Left lung (tissue), 10 donors: Measurements from ENCODE around the gene SKP1. TPM values are rescaled to one million over a fixed set of nuclear protein-coding genes. Genes with fewer than 3 reads are reported as not detected.

Source experiments
- ATAC-seq: fragments of 200-7000 bp; cut with Tn5 transposase; one replicate; pipeline ENCODE4 v1.9.1; 2020; ENCODE audit warnings: moderate library complexity
- DNase-seq, 4 donors: peaks; one replicate each; pipeline ENCODE4 v3.0.0-alpha.2; 2013 to 2020
- H3K27ac ChIP-seq, 2 donors: fragments of 200-600 bp; sonication (generic) in 1 of 2; one replicate each; pipeline versions ENCODE4 v1.5.0 to v1.8.0; 2020 to 2021
- H3K27me3 ChIP-seq, 2 donors: fragments of 200-600 bp; sonication (generic) in 1 of 2; one replicate each; pipeline versions ENCODE4 v1.5.0 to v1.8.0; 2020 to 2021
- H3K36me3 ChIP-seq, 2 donors: fragments of 200-600 bp; sonication (generic) in 1 of 2; one replicate each; pipeline versions ENCODE4 v1.5.0 to v1.8.0; 2020 to 2021
- H3K4me1 ChIP-seq, 2 donors: fragments of 200-600 bp; one replicate each; pipeline ENCODE4 v1.8.0; 2021
- H3K4me3 ChIP-seq, 2 donors: fragments of 200-600 bp; sonication (generic) in 1 of 2; one replicate each; pipeline versions ENCODE4 v1.5.0 to v1.8.0; 2020 to 2021; ENCODE audit warnings: mild to moderate bottlenecking in 1 of 2
- H3K9me3 ChIP-seq, 2 donors: fragments of 200-600 bp; sonication (generic) in 1 of 2; one replicate each; pipeline versions ENCODE4 v1.5.0 to v1.8.0; 2020 to 2021
- CTCF ChIP-seq, 2 donors: fragments of 200-600 bp; sonication (generic) in 1 of 2; IDR thresholded peaks; one replicate each; pipeline versions ENCODE4 v1.5.0 to v1.8.0; 2021; ENCODE audit warnings: antibody characterized with exemption in 2 of 2
- intact Hi-C, 2 donors: fragments of 100-400 bp; cut with DNase I; formaldehyde crosslinking; loops; one replicate each; pipeline versions ENCODE4 v1.11.2 to v1.14.2; 2022
- polyA plus RNA-seq, 6 donors: library from polyadenylated mRNA; unstranded; fragments of 120-200 nt; gene quantifications; one replicate each; pipeline ENCODE4 v1.2.1, GENCODE V29; 2013; ENCODE audit not compliant: insufficient read length in 6 of 6
- total RNA-seq, 2 donors: library from RNA; stranded (reverse); fragmentation: NEBNext Ultra II Directional; extraction: Animal tissue kit (Norgen Biotek cat#: 25700); gene quantifications; one replicate each; pipeline ENCODE4 v1.2.1, GENCODE V29; 2021
- donor health status: DM: no; HTN: yes; CAD: no.
- donor health status: DM: no; HTN: no; CAD: no.

SKP1 gene
- total and polyA plus RNA-seq, 8 donors: 259 to 584 (median 547) TPM

- intact Hi-C loops: no loop called here
Measured at GRCh38 chr5:134131578-134132350, 45.0 kb downstream of the SKP1 start.

GRCh38 chr5:134131165-134131564 is 45.6 kb downstream of the SKP1 start:
- Histone ChIP-seq H3K27ac (peak overlapping the region in 1 of 2 donors; percentile 53), H3K4me3 (no peak overlapping the region), H3K27me3 (no peaks in the 10 kb centered on the region), H3K36me3 (peaks cover 0 to 41% of the 10 kb centered on the region in 2 donors), H3K4me1 (peaks cover 0 to 28% of the 10 kb centered on the region in 2 donors), H3K9me3 (no peaks in the 10 kb centered on the region)
- no peak for TF ChIP-seq CTCF (IDR thresholded peaks at IDR 0.05)
- intact Hi-C loops: no loop called here
- no peak for ATAC-seq
- DNase-seq: no peak

More at GRCh38 chr5:134131578-134132350, 45.0 kb downstream of the SKP1 start:
- ATAC-seq (no peak), DNase-seq (no peak)
- no peaks in the 10 kb centered on the region for H3K27me3 ChIP-seq
- no peak for TF ChIP-seq CTCF (IDR thresholded peaks at IDR 0.05)
- H3K4me1 ChIP-seq: peaks cover 0 to 30% of the 10 kb centered on the region in 2 donors
- no peaks in the 10 kb centered on the region for H3K9me3 ChIP-seq
- peaks cover 0 to 47% of the 10 kb centered on the region in 2 donors for H3K36me3 ChIP-seq
- no peak overlapping the region for H3K4me3 ChIP-seq
- H3K27ac ChIP-seq: peak overlapping the region in 1 of 2 donors; percentile 53

GRCh38 chr5:134130239-134130945 is 46.4 kb downstream of the SKP1 start:
- Histone ChIP-seq H3K9me3 (no peaks in the 10 kb centered on the region), H3K4me1 (peaks cover 7 to 36% of the 10 kb centered on the region in 2 donors), H3K4me3 (no peak overlapping the region), H3K27ac (peak overlapping the region in 1 of 2 donors; percentile 53), H3K27me3 (no peaks in the 10 kb centered on the region), H3K36me3 (peaks cover 0 to 33% of the 10 kb centered on the region in 2 donors)
- TF ChIP-seq CTCF (IDR thresholded peaks at IDR 0.05): no peak
- DNase-seq (no peak), ATAC-seq (no peak)
- intact Hi-C loops: no loop called here

- peak overlapping the region in 1 of 2 donors; percentile 53 for H3K27ac ChIP-seq
- H3K9me3 ChIP-seq: no peaks in the 10 kb centered on the region
- no peak overlapping the region for H3K4me3 ChIP-seq
- H3K27me3 ChIP-seq: no peaks in the 10 kb centered on the region
- TF ChIP-seq CTCF (IDR thresholded peaks at IDR 0.05): no peak
- ATAC-seq (no peak), DNase-seq (no peak)
- H3K36me3 ChIP-seq: peaks cover 0 to 26% of the 10 kb centered on the region in 2 donors
- H3K4me1 ChIP-seq: peaks cover 9 to 39% of the 10 kb centered on the region in 2 donors
- intact Hi-C loops: no loop called here
Measured at GRCh38 chr5:134129411-134130238, 47.1 kb downstream of the SKP1 start.
